OCI-LY3 (cell line): ENCODE measurements around the gene MED23.

ENCODE experiments used
- H2AFZ ChIP-seq: fragments of 200-600, 300-600 bp; shearing (Covaris generic); 2 replicates; pipeline ENCODE4 v1.6.0; 2014; ENCODE audit warnings: antibody characterized with exemption, low read depth, low read length
- H3K27ac ChIP-seq: fragments of 200-600, 300-600 bp; sonication (generic); 2 replicates; pipeline ENCODE4 v1.5.1; 2014; ENCODE audit warnings: mild to moderate bottlenecking, low read length, moderate library complexity, mixed read lengths
- H3K27me3 ChIP-seq: fragments of 200-600, 300-600 bp; sonication (generic); 2 replicates; pipeline ENCODE4 v1.6.1; 2014; ENCODE audit warnings: low read depth, low read length, mixed read lengths
- H3K36me3 ChIP-seq: fragments of 200-600, 300-600 bp; sonication (generic); replicated peaks from 2 replicates; pipeline ENCODE3; 2014; ENCODE audit warnings: low read depth, low read length, mixed read lengths
- H3K4me1 ChIP-seq: fragments of 300-600, 200-600 bp; sonication (generic); 2 replicates; pipeline ENCODE4 v1.6.1; 2014; ENCODE audit warnings: low read length, mixed read lengths
- H3K4me2 ChIP-seq: fragments of 200-600, 300-600 bp; sonication (generic); 2 replicates; pipeline ENCODE4 v1.6.1; 2014; ENCODE audit warnings: low read length, mixed read lengths
- H3K4me3 ChIP-seq: fragments of 300-600, 200-600 bp; sonication (generic); 2 replicates; pipeline ENCODE4 v1.5.1; 2014; ENCODE audit warnings: antibody characterized with exemption, mild to moderate bottlenecking, low read length, moderate library complexity
- H3K79me2 ChIP-seq: fragments of 300-600, 200-600 bp; shearing (Covaris generic); 2 replicates; pipeline ENCODE4 v1.6.1; 2014; ENCODE audit warnings: mild to moderate bottlenecking, low read length, mixed read lengths
- H3K9ac ChIP-seq: fragments of 300-600, 200-600 bp; shearing (Covaris generic); 2 replicates; pipeline ENCODE4 v1.6.0; 2014; ENCODE audit warnings: mild to moderate bottlenecking, low read length, moderate library complexity
- H3K9me3 ChIP-seq: fragments of 200-600, 300-600 bp; shearing (Covaris generic); 2 replicates; pipeline ENCODE4 v1.6.1; 2014; ENCODE audit warnings: low read length, mixed read lengths; ENCODE audit not compliant: insufficient read depth
- H4K20me1 ChIP-seq: fragments of 200-600, 300-600 bp; sonication (generic); 2 replicates; pipeline ENCODE4 v1.6.1; 2016; ENCODE audit warnings: low read length, mixed read lengths; ENCODE audit not compliant: insufficient read depth
- EZH2phosphoT487 ChIP-seq: fragments of 200-600 bp; shearing (Covaris generic); IDR thresholded peaks from 2 replicates; pipeline ENCODE4 v1.6.1; 2018; ENCODE audit warnings: antibody characterized with exemption, mixed run types, low read depth
- TF ChIP-seq, protein P1 (sequence below): fragments of 200-600, 300-600 bp; sonication (generic); IDR thresholded peaks from 2 replicates; pipeline ENCODE4 v1.5.1; 2014; ENCODE audit warnings: antibody characterized with exemption, low read length, low read depth

Gene MED23

DNA sequence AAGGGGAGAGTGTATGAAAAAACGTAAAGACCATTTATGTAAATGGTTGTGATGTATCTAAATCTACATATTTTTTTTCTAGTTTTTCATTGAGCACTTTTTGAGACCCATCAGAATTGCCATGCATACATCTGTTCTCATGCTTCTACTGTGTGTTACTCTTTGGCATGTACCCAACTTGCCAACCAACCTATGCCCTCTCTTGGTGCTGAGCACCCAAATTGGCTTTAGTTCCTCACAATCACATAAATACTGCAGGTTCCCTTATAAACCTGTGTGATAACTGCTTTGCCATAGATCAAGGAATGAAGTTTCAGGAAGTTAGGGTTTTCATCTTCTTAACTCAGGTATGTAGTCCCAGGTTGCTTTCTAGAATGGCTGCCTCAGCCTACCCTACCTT, 16.9 kb upstream of the MED23 start:
- no peak for TF ChIP-seq EZH2phosphoT487
- TF ChIP-seq, protein P1, sequence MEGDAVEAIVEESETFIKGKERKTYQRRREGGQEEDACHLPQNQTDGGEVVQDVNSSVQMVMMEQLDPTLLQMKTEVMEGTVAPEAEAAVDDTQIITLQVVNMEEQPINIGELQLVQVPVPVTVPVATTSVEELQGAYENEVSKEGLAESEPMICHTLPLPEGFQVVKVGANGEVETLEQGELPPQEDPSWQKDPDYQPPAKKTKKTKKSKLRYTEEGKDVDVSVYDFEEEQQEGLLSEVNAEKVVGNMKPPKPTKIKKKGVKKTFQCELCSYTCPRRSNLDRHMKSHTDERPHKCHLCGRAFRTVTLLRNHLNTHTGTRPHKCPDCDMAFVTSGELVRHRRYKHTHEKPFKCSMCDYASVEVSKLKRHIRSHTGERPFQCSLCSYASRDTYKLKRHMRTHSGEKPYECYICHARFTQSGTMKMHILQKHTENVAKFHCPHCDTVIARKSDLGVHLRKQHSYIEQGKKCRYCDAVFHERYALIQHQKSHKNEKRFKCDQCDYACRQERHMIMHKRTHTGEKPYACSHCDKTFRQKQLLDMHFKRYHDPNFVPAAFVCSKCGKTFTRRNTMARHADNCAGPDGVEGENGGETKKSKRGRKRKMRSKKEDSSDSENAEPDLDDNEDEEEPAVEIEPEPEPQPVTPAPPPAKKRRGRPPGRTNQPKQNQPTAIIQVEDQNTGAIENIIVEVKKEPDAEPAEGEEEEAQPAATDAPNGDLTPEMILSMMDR: no peak

DNA sequence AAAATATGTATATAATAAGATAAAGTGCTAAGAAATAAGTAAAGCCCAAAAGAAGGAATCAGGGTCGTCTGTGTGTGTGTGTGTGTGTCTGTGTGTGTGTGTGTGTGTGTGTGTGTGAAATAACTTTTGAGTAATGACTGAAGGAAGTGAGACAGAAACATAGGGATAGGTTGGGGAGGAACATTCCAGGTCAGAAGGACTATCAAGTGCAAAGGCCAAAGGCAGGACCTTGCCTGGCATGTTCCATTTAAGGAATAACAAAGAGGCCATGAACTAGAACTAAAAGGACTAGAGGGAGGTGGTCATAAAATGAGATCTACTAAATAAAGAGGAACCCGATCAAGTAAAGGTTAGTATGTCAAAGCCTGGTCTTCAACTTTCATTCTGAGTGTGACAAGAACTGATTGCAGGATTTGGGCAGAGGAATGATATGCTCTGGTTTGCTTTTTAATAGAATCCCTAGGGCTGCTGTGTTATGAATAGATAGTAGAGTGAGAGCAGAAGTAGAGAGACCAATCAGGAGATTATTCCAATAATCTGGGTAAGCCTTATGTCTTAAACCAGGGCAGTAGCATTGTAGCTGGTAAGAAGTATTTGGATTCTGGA, 15.9 kb upstream of the MED23 start:
- H2AFZ ChIP-seq: no peak overlapping the region
- no peaks in the 10 kb centered on the region for H3K79me2 ChIP-seq
- no peaks in the 10 kb centered on the region for H3K9me3 ChIP-seq
- no peak for TF ChIP-seq EZH2phosphoT487
- TF ChIP-seq, protein P1: no peak
- no peaks in the 10 kb centered on the region for H3K36me3 ChIP-seq
- H3K27me3 ChIP-seq: no peaks in the 10 kb centered on the region
- H3K9ac ChIP-seq: no peak overlapping the region
- no peaks in the 10 kb centered on the region for H4K20me1 ChIP-seq
- no peak overlapping the region for H3K4me3 ChIP-seq
- no peak overlapping the region for H3K4me2 ChIP-seq
- no peaks in the 10 kb centered on the region for H3K4me1 ChIP-seq
- no peak overlapping the region for H3K27ac ChIP-seq

More for the DNA sequence above, 16.9 kb upstream of the MED23 start:
- Histone ChIP-seq H3K4me3 (no peak overlapping the region), H3K36me3 (no peaks in the 10 kb centered on the region), H4K20me1 (no peaks in the 10 kb centered on the region), H3K9me3 (no peaks in the 10 kb centered on the region), H3K9ac (no peak overlapping the region), H3K27ac (no peak overlapping the region), H3K27me3 (no peaks in the 10 kb centered on the region), H3K79me2 (no peaks in the 10 kb centered on the region), H3K4me1 (no peaks in the 10 kb centered on the region), H2AFZ (no peak overlapping the region), H3K4me2 (no peak overlapping the region)

DNA sequence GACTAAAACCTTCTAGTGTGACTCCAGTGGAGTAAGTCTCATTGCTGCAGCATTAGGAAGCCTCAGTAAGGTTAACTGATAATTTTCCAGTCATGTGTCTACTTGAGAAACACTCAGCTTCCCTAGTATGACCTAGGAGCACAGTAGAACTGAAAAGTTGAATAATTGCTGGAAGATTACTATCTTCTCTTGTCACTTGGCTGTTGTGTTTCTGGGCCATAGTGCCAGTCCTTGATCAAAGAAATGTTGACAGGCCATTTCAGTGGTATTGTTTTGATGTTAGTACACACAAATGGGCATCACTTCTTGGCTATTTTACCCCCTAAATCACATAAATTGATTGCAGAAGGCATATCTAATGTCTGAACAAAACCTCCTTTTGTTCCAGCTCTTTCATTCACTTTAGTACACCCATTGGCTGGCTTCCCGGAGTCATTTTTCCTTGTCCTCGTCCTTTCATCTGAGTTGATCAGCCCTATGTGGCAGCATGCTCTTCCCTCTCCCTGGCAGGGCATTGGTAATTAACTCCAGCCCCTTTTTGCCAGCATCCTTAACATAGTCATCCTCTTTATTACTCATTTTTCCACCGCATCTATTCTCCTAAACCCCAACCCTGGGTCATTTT, 15.1 kb upstream of the MED23 start:
- TF ChIP-seq, protein P1: no peak
- TF ChIP-seq EZH2phosphoT487: no peak
- H3K4me1 ChIP-seq: no peaks in the 10 kb centered on the region
- no peak overlapping the region for H3K27ac ChIP-seq
- H3K4me2 ChIP-seq: no peak overlapping the region
- H3K9ac ChIP-seq: no peak overlapping the region
- no peak overlapping the region for H2AFZ ChIP-seq
- no peaks in the 10 kb centered on the region for H3K27me3 ChIP-seq
- H3K36me3 ChIP-seq: no peaks in the 10 kb centered on the region
- H3K79me2 ChIP-seq: no peaks in the 10 kb centered on the region
- H3K9me3 ChIP-seq: no peaks in the 10 kb centered on the region
- H4K20me1 ChIP-seq: no peaks in the 10 kb centered on the region
- no peak overlapping the region for H3K4me3 ChIP-seq

DNA sequence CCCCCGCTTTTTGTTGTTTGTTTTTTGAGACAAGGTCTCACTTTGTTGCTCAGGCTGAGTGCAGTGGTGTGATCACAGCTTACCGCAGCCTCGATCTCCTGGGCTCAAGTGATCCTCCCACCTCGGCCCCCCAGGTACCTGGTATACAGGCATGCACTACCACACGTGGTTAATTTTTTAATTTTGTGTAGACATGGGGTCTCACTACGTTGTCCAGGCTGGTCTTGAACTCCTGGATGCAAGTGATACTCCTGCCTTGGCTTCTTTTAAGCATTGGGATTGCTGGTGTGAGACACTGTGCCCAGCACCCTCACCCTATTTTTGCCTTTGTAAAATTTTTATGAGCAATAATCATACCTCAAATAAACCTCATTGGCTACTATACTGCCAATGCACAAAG, 14.5 kb upstream of the MED23 start:
- Histone ChIP-seq H4K20me1 (no peaks in the 10 kb centered on the region), H3K9me3 (no peaks in the 10 kb centered on the region), H2AFZ (no peak overlapping the region), H3K4me2 (no peak overlapping the region), H3K27ac (no peak overlapping the region), H3K4me3 (no peak overlapping the region), H3K27me3 (no peaks in the 10 kb centered on the region), H3K79me2 (no peaks in the 10 kb centered on the region), H3K4me1 (no peaks in the 10 kb centered on the region), H3K36me3 (no peaks in the 10 kb centered on the region), H3K9ac (no peak overlapping the region)
- TF ChIP-seq, protein P1: no peak
- TF ChIP-seq EZH2phosphoT487: no peak
